GM06990 (cell line): ENCODE data around the gene TPST2.

Source experiments
- DNase-seq: peaks from one replicate; pipeline ENCODE4 v3.0.0-alpha.2; 2011; ENCODE audit not compliant: insufficient read length; ENCODE audit errors: extremely low read depth
- H3K27me3 ChIP-seq: replicated peaks from 2 replicates; pipeline ENCODE4 v1.6.0; 2011; ENCODE audit warnings: low read length; ENCODE audit not compliant: control insufficient read depth, insufficient read depth
- H3K36me3 ChIP-seq: 2 replicates; pipeline ENCODE4 v1.5.1; 2011; ENCODE audit warnings: low read length; ENCODE audit not compliant: control insufficient read depth, insufficient read depth
- H3K4me3 ChIP-seq: replicated peaks from 2 replicates; pipeline ENCODE4 v1.5.1; 2011; ENCODE audit warnings: low read depth, mild to moderate bottlenecking, control low read depth, low read length
- TF ChIP-seq, protein P1 (sequence below): IDR thresholded peaks from 2 replicates; pipeline ENCODE4 v1.5.1; 2011; ENCODE audit warnings: low read length, control low read depth, mild to moderate bottlenecking, inconsistent platforms; ENCODE audit not compliant: insufficient read depth, poor library complexity, severe bottlenecking

TPST2 gene

DNA sequence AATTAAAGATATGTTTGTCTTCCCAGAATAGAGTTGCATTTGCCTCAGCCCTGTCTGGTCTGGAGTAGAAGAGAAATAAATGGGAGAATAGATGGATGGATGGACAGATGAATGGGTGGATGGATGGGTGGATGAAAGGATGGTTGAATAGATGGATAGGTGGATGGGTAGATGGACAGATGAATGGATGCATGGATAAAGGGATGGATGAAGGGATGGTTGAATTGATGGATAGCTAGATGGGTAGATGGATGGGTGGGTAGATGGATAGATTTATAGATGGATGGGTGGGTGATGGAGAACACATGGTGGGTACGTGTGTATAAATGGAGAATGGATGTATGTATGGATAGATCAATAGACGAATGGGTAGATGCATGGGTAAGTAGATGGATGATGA lies 19.4 kb upstream of the TPST2 start:
- no peaks in the 10 kb centered on the region for H3K27me3 ChIP-seq
- no peaks in the 10 kb centered on the region for H3K36me3 ChIP-seq
- no peak overlapping the region for H3K4me3 ChIP-seq
- TF ChIP-seq, protein P1, sequence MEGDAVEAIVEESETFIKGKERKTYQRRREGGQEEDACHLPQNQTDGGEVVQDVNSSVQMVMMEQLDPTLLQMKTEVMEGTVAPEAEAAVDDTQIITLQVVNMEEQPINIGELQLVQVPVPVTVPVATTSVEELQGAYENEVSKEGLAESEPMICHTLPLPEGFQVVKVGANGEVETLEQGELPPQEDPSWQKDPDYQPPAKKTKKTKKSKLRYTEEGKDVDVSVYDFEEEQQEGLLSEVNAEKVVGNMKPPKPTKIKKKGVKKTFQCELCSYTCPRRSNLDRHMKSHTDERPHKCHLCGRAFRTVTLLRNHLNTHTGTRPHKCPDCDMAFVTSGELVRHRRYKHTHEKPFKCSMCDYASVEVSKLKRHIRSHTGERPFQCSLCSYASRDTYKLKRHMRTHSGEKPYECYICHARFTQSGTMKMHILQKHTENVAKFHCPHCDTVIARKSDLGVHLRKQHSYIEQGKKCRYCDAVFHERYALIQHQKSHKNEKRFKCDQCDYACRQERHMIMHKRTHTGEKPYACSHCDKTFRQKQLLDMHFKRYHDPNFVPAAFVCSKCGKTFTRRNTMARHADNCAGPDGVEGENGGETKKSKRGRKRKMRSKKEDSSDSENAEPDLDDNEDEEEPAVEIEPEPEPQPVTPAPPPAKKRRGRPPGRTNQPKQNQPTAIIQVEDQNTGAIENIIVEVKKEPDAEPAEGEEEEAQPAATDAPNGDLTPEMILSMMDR = no peak
- DNase-seq = no peak

DNA sequence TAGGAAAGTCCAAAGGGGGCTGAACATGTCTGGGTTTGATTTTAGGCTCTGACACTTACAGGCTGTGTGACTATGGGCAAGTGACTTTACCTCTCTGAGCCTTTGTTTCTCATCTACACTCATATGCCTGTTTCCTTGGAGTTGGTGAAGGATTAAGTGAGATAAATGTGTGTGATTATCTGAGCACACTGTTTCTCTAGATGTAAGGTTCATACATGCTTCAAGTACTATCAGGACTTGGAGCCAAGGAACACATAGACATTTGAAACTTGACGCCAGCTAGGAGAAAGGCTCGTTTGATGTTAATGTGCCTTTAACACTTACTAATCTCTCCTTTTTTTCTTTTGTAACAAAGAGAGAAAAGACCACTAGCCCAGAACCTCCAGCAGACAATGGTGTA lies 18.2 kb upstream of the TPST2 start:
- H3K36me3 ChIP-seq = no peaks in the 10 kb centered on the region
- DNase-seq = no peak
- TF ChIP-seq, protein P1 = no peak
- no peak overlapping the region for H3K4me3 ChIP-seq
- no peaks in the 10 kb centered on the region for H3K27me3 ChIP-seq

DNA sequence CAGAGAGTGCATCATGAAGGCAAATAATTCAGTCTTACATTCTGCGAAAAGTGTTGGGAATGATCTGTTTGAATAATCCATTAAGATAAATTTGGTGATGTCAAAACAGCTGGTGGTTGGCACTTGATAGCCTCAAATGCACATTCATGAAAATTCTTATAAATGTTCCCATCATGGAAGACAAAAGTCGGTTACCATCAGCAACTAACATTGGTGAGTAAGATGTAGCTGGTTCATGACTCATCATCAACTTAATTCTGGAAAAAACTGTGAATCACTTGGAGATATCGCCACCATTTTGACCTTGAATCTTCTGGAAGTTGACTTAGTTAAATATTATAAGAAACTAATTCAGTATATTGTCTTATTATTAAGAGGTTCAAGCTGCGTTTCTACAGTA lies 16.7 kb upstream of the TPST2 start:
- H3K4me3 ChIP-seq = no peak overlapping the region
- DNase-seq = no peak
- no peaks in the 10 kb centered on the region for H3K27me3 ChIP-seq
- TF ChIP-seq, protein P1 = no peak
- no peaks in the 10 kb centered on the region for H3K36me3 ChIP-seq

DNA sequence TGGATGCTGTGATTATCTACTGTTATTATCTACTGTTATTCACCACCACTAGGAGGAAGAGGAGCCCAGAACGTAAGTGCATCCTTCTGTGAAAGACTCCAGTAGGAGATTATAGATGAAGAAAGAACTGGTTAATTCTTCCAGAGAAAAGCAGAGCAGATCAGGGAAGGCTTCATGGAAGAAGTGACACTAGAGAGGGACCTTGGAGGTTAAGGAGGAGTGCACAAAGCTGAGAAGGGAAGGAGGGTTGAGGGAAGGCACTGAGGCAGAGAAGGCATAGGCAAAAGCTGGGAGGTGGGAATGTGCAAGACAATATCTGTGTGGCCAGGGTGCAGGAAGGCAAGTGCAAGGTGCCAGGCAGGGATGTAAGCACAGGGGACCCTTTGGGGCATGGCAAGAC lies 14.4 kb upstream of the TPST2 start:
- Histone ChIP-seq H3K27me3 (no peaks in the 10 kb centered on the region), H3K4me3 (no peak overlapping the region), H3K36me3 (no peaks in the 10 kb centered on the region)
- TF ChIP-seq, protein P1 = no peak
- no peak for DNase-seq

DNA sequence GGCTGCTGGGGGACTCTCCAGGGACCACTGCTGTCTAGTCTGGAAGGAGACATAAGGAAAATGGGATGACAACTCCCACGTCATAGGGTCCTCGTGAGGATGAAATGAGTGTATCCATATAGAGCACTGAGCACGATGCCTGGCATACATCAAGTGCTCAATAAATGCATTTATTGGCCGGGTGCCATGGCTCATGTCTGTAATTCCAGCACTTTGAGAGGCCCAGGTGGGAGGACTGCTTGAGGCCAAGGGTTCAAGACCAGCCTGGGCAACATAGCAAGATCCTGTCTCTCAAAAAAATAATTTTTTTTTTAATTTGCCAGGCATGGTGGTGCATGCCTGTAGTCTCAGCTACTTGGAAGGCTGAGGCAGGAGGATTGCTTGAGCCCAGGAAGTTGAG lies 12.2 kb upstream of the TPST2 start:
- no peak for DNase-seq
- H3K36me3 ChIP-seq = no peaks in the 10 kb centered on the region
- H3K27me3 ChIP-seq = no peaks in the 10 kb centered on the region
- no peak overlapping the region for H3K4me3 ChIP-seq
- TF ChIP-seq, protein P1 = no peak

DNA sequence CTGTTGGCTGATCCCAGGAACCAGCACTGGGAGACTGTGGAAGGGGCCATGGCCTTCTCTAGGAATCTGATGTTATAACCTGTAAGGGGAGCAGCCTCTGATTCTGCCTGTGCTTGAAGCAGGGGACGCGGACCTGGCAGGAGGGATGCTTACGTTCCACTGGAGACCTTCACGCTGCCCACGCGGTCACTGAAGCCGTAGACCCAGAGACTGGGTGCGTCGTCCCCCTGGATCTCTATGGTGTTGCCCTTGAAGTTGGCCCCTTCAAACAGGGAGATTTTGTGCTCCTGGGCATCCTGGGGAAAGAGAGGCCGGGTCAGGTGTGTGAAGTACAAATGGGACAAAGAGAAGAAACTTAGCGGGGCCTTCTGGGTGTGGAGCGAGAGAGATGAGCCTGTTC lies 11.8 kb upstream of the TPST2 start:
- Histone ChIP-seq H3K36me3 (no peaks in the 10 kb centered on the region), H3K4me3 (no peak overlapping the region), H3K27me3 (no peaks in the 10 kb centered on the region)
- TF ChIP-seq, protein P1 = no peak
- no peak for DNase-seq
